GM18507 (cell line): ENCODE data around the gene RSPH1.

Experiments used
- DNase-seq: peaks from one replicate; pipeline ENCODE4 v3.0.0; 2011; ENCODE audit warnings: low read depth; ENCODE audit not compliant: insufficient read length; ENCODE audit errors: extremely low spot score
- FAIRE-seq: peaks from 2 replicates; lab custom pipeline; 2011; peaks lifted over from hg19 to GRCh38; lab: Jason Lieb, UNC

Gene RSPH1

DNA sequence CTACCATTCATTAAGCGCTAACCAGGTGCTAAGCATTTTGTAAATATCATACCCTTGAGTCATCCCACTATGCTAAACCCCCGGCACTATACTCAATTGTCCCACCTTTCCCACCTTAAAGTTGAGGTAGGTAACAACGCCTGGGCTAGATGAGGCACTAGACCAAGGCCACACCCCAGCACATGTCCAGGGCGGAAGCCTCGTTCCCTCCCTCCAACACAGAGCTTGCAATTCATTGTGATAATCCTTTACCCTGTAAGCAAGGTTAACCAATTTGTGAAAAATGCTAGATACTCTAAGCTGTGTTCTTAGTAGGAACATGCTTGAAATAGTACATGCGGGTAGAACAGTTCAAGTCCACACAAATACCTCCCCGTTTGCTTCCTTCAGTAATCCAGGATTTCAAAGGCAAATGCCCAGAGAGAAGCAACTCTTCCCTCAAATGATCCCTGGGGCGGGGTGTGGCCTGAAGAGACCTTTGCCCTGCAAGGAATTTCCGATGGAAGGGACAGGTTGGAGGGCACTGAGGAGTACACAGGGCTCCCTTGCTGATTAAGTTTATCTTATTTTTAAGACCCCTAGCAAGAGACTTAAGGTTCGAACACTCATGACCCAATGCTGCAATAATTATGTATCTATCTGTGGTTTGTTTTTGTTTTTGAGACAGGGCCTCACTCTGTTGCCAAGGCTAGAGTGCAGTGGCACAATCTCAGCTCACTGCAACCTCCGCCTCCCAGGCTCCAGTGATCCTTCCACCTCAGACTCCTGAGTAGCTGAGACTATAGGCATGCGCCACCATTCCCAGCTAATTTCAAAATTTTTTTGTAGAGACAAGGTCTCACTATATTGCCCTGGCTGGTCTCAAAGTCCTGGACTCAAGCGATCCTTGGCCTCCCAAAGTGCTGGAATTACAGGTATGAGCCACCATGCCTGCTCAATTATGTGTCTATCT, 2.6 kb downstream of the RSPH1 start:
- DNase-seq (no peak), FAIRE-seq (no peak)

DNA sequence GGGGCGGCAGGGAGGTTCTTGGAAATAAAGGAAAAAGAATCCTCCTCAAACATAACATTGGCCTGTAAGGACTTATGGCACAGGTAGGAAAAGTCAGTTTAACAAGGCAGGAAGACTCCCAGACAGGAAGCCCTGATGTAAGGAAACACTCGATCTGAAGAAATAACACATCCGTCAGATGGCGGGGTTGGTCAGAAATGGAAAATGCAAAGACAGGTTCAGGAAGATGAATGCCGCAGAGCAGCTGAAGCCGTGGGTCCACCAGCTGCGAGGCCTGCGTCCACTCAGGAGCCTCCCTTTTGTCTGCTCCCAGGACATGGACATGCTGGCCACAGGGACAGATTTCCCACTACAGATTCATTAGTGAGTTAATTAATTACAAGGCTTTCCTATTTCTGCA, 3.8 kb downstream of the RSPH1 start:
- FAIRE-seq: no peak
- no peak for DNase-seq

DNA sequence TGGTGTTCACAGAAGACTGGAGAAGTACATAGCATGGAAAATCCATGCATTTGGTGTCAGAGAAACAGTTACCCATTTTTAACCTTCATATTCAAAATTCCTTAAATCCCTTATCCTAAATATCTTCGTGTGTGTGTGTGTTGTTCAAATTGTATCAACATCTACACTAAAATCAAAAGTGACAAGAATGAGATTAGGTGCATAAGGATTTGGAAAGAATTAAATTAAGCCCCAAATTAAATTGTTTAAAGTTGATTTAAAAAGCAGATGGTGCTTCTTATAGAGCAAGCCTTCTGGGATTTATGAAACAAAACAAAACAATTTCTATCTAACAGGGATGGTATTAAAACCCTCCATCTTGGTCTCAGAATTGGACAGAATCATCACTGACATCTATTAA, 4.7 kb downstream of the RSPH1 start:
- no peak for DNase-seq
- no peak for FAIRE-seq

DNA sequence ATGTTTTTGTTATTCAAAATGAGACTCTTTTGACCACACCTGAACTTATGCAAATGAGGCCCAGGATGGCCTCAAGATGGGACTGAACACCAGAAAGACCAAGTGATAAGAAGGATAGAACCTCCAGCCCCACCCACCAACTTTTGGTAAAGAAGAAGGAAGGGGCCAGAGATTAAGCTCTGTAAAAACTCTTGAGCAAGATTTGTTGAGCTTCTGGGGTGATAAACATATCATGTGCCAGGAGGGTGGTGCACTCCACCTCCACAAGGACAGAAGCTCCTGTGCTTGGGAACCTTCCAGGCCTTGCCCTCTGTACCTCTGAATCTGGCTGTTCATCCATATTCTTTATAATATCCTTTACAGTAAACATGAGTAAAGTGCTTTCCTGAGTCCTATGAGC, 5.3 kb downstream of the RSPH1 start:
- no peak for FAIRE-seq
- no peak for DNase-seq

DNA sequence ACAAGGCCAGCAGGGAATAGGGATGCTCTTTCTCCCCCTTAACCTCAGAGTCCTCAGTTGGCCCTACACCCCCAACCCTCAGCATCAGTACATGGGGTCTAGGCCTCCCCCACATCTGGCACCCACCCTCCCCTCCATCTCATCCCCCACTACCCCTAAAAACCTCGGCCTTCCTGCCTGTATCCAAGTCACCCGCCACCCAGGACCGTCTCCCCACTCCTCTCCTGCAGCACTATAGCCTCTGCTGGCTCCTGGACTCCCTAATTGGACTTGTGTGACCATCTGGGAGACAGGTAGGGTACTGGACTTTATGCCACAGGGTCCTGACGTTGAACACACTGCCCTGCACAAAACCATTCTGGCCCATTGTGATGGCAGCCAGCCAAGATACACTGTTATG, 6.0 kb downstream of the RSPH1 start:
- FAIRE-seq (no peak), DNase-seq (no peak)

DNA sequence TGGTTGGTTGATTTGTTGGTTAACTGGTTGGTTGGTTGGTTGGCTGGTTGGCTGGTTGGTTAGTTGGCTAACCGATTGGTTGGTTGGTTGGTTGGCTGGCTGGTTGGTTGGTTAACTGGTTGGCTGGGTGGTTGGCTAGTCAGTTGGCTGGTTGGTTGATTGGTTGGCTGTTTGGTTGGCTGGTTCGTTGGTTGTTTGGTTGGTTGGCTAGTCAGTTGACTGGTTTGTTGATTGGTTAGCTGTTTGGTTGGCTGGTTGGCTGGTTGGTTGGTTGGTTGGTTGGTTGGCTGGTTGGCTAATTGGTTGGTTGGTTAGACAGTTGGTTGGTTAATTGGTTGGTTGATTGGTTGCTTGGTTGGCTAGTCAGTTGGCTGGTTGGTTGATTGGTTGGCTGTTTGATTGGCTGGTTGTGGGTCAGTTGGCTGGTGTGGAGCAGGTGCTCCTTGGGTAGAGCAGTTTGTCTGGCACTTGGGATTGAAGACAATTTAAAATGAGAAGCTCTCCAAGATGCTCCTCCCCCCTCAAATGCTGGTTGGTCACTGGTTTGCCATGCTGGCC, 6.9 kb downstream of the RSPH1 start:
- no peak for DNase-seq
- no peak for FAIRE-seq

DNA sequence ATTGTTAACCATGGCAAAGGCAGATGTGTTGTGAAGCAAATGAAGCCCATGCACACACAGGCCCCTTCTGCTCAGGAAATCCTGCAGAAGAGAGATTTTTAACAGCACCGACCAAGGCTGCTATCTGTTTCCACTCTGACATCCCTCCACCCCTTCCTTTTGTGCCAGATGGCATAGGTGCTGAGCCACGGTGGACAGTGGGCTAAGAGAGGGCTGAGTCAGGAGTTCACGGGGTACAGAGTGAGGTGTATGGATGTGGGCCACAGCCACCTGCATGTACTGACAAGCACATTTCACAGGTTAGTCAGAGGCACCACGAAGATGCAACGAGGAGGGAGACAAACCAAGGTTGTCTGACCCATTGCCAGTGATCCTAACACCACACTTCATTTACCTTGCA, 9.5 kb downstream of the RSPH1 start:
- FAIRE-seq (no peak), DNase-seq (no peak)

DNA sequence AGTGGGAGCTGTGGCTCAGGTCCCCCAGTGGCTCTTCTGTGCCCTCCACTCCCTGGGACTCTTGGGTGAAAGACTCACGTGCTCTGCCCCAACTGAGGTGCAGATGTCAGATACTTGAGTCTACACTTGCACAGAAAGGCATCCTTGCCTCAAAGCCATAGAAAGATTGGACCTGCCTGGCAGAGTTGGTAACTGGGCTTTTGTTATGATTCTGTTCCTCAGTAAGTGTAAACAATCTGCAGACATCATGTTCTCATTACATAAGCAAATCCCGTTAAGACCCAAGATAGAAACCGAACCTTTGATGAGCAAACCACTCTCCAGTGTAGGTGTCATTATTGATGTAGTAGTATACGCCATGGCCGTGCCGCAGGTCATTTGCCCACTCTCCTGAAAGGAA, 10.0 kb downstream of the RSPH1 start:
- FAIRE-seq (no peak), DNase-seq (no peak)

DNA sequence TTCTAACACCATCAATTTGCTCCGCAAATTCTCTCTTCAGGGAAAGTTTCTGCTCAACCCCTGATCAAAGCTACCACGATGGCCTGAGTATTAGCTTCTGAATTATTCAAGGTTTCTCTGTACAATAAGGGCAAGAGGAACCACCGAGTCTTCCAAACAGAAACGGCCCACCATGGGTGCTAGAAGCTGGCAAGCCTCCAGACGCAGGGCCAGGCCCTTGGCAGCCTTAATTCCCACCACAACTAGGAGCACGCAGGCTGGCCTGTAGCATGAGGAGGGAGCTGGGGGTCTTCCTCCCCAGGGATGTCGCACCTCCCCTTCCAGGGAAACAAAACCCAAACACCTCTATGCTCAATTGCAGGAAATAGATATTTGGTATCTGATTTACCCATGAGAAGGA, 11.1 kb downstream of the RSPH1 start:
- DNase-seq: no peak
- FAIRE-seq: no peak

DNA sequence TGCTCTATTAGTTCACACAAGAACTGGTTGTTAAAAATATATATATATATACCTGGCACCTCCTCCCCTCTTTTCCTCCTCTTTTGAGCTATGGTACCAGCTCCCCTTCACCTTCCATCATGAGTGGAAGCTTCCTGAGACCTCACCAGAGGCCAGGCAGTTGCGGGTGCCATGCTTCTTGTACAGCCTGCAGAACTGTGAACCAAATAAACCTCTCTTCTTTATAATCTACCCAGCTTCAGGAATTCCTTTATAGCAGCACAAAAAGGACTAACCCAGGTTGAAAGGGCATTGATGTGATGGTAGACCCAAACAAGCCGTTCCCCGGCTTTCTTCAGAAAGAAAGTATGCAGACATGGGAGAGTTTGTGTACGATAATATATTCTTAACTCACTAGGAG, 14.9 kb downstream of the RSPH1 start:
- FAIRE-seq (no peak), DNase-seq (no peak)

DNA sequence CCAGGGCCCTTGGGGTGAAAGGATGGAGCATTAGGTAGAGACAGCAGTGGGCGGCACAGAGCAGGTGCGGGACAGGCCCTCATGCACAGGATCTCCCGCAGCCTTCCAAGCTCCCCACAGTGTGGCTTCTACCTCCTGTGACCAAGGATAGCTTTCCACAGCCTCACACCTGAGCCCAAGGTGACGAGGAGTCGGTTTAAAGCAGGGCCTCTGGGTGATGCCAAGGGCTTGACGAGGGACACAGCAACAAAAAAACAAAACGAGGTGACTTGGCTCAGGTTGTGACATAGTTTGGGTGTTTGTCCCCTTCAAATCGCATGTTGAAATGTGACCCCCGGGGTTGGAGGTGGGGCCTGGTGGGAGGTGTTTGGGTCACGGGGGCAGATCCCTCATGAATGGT, 15.3 kb downstream of the RSPH1 start:
- FAIRE-seq: no peak
- no peak for DNase-seq

DNA sequence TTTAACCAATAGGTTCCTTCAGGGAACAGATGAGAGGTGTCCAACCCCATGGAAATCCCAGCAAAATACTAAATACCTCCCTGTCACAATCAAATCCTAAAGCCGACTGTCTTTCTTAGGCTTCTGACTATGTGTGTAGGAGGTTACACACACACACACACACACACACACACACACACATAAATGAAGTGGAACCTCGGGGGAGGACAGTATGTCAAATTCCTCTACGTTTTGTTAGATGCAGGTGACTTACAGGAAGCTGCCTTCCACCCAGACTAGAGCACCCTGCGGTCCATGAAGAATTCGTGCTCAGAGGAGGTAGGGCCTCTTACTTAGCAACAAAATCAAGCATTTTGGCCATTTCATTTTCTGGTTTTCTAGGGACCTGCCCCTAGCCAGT, 16.4 kb downstream of the RSPH1 start:
- no peak for DNase-seq
- FAIRE-seq: no peak

DNA sequence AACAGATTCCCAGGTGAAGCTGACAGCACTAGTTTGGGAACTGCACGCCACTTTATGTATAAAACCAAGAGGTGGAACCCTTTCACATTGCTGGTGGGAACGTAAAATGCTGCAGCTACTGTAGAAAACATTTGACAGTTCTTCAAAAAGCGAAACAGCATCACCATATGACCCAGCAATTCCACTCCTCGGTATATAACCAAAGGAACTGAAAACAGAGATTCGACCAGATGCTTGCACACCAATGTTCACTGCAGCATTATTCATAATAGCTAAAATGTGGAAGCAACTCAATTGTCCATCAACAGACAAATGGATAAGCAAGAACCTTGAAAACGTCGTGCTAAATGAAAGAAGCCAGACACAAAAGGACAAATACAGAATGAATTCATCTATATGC, 17.5 kb downstream of the RSPH1 start:
- DNase-seq (no peak), FAIRE-seq (peak; percentile 82)

DNA sequence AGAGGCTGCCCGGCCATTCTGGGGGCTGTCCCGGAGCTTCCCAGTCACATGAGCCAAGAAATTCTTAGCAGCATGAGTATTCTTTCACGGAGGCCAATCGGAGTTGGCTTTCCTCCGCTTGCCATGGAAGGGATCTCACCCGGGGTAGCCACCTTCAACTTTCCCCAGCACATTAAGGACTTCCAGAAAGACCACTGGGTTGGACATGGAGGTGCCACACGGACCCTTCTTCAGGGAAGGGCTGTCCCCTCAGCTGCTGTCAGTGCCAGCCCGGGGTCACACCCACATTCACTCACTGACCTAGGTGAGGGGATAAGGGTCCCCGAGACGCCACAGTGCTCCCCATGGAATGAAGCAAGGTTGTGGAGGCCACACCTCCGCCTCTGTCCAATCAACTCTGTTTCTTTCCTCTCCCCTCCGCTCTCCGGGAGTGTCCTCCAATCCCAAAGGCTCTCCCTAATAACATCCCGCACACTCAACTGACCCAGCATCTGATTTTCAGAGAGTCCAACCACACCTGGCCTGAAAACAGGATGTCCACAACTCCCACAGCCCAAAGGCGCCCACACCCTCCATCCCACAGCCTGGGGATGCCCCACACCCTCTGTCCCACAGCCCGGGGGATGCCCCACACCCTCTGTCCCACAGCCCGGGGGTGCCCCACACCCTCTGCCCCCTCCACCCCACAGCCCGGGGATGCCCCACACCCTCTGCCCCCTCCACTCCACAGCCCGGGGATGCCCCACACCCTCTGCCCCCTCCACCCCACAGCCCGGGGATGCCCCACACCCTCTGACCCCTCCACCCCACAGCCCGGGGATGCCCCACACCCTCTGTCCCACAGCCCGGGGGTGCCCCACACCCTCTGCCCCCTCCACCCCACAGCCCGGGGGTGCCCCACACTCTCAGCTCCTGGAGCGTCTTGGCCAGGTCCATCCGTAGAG, 19.4 kb downstream of the RSPH1 start:
- FAIRE-seq: peak; percentile 33
- DNase-seq: no peak

DNA sequence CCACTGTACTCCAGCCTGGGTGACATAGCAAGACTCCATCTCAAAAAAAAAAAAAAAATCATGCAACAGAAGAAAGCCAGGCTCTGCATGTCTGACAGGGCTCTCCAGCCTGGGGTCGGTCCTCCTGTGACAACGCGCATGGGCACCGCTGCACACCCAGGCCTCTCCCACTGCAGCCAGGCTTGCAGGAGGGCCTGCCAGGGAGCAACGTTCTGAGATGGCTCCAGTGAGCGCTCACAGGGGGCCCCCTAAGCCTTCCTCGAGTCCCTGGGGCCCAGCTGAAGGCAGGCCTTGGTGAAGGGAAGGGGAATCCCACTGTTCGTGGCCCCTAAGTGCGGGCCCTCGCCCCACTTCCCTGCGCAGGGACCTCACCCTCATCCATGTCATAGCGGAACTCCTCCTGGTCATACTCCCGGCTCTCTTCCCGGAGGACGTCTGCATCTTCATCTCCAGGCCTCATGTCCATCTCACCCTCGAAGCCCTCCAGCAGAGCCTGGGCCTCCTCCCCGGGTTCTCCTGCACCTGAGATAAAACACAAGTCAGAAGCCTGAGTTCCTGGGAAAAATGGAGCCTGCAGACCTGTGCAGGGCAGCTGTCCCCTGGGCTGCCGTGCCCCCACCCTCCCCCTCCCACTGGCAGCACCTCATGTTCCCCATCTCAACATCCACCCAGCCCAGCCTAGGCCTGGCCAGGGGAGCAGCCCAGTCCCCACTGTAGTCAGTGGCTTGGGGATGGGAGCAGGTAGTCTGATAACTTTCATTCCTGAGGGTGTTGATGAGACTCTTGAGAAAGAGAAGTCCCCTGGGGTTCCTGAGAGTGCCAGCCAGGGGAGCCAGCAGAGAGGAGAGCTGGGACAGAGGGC, 20.3 kb downstream of the RSPH1 start:
- DNase-seq (no peak), FAIRE-seq (peak; percentile 41)

DNA sequence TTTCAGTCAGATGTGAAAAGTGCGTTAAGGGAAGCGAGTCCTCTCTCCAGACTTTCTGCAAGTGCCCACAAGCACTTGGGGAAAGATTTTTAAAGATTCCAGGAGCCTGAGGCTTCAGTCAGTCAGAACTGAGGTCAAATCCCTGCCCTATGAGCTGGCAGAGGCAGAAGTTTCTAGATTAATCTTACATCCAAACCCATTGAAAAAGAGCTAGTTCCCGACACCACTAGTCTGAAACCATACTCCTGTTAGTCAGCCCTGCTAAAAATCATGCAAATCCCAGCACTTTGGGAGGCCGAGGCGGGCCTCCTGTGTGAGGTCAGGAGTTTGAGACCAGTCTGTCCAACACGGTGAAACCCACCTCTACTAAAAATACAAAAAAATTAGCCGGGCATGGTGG, 21.0 kb downstream of the RSPH1 start:
- FAIRE-seq (no peak), DNase-seq (no peak)

DNA sequence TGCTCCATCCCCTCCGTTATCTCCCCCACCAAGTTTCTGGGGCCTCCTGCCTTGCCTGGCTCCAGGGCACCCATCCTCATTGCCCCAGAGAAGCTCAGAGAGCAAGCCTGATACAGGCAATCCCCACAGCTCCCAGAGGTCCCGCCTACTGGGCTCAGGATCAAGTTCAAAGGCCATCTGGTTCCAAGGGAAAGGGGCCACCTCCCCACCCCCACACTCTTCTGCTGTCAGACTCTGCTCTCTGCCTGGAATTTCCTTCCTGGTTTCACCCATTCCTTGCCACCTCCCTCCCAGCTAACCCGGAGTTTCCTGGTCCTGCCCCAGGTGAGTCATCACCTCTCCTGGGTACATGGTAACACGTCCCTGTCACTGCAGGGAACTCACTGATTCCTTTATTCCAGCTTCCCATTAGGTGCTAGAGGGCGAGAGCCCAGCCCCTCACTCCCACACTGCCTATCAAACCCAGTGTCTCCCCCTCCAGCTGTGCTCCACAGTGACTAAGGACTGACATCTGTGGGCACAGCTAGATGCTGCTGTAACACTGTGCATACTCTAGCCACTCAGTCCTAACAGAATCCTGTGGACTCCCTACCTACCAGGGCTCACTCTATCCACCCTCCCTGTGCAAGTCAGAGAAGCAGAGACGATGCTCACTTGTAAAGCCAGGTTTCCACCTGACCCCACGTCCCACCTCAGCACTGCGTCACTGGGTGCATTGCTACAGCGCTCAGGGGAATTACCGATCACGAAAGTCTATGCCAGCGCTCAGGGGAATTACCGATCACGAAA, 21.8 kb downstream of the RSPH1 start:
- DNase-seq: no peak
- FAIRE-seq: peak; percentile 83

DNA sequence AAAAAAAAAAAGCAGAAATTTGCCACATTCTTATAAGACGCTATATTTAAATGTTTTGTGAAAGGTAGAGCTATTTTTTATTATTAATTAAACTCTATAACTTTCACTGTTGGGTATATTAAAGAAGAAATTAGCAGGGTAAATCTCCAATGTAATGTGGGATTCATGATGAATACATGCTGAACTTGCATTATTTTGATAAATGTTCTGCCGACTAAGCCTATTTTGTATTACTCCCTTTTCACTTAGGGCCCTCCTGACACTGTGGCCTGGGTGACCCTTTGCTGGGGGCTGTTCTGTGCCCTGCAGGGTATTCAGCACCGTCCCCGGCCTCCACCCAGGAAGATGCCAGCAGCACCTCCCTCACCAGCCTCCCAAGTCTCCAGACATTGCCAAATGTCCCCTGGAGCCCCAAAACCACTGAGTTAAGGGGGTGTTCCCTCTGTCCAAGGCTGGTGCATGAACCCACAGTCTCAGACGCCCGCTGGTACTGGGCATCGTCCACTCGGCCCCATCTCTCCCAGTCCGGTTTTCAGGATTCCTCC, 22.5 kb downstream of the RSPH1 start:
- DNase-seq: no peak

More for the DNA sequence above, 22.5 kb downstream of the RSPH1 start:
- FAIRE-seq: no peak
